Cardiac fibroblast (primary cell): ENCODE measurements around the gene SEMA7A.

Source experiments
- DNase-seq, 2 donors: peaks; one replicate each; pipeline versions ENCODE4 v3.0.0 to v3.0.0-alpha.2; 2010; ENCODE audit warnings: low read depth in 2 of 2
- H3K4me3 ChIP-seq, 2 donors: replicated peaks in 1 of 2; 1 replicate in 1 of 2; 2 replicates in 1 of 2; pipeline ENCODE4 v1.5.1; 2011; ENCODE audit warnings: low read depth in 2 of 2, low read length in 2 of 2, mild to moderate bottlenecking in 2 of 2, moderate library complexity in 1 of 2
- TF ChIP-seq, protein P1 (sequence below): IDR thresholded peaks from one replicate; pipeline ENCODE4 v1.5.1; 2011; ENCODE audit warnings: low read depth, mild to moderate bottlenecking, low read length, inconsistent platforms

The SEMA7A gene

DNA sequence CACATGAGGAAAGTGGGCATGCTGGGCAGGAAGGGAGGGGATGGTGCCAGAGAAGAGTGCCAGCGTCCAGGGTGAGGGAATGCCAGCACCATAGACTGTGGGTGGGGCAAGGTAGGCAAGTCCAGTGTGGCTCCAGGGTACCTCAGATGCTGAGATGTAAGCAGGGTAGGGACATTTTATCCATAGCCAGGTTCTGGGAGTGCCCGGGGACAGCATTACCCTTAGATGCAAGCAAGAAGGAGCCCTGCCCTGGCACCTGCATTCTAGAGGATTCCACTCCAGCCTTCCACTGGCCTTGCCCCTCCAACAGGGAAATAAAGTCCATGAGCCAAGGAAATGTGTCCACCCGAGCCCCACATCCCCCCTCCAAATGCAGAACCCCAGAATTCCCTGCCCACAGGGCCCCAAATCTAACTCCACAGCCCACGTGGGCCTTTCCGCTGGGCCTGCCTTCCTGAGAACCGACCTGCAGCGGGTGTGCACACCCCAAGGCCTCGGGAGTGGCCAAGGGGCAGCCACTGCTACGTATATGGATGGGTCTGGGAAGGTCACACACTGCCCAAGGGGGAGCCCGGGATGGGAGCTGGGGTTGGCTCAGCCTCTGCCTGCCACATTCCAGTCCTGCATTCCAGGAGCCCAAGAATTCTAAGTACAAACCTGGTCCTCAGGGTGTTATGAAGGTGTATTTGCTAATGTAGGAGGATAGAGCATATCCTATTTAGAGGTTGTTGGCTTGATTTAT, 46.0 kb downstream of the SEMA7A start:
- TF ChIP-seq, protein P1, sequence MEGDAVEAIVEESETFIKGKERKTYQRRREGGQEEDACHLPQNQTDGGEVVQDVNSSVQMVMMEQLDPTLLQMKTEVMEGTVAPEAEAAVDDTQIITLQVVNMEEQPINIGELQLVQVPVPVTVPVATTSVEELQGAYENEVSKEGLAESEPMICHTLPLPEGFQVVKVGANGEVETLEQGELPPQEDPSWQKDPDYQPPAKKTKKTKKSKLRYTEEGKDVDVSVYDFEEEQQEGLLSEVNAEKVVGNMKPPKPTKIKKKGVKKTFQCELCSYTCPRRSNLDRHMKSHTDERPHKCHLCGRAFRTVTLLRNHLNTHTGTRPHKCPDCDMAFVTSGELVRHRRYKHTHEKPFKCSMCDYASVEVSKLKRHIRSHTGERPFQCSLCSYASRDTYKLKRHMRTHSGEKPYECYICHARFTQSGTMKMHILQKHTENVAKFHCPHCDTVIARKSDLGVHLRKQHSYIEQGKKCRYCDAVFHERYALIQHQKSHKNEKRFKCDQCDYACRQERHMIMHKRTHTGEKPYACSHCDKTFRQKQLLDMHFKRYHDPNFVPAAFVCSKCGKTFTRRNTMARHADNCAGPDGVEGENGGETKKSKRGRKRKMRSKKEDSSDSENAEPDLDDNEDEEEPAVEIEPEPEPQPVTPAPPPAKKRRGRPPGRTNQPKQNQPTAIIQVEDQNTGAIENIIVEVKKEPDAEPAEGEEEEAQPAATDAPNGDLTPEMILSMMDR = no peak
- no peak for DNase-seq
- no peak overlapping the region for H3K4me3 ChIP-seq

DNA sequence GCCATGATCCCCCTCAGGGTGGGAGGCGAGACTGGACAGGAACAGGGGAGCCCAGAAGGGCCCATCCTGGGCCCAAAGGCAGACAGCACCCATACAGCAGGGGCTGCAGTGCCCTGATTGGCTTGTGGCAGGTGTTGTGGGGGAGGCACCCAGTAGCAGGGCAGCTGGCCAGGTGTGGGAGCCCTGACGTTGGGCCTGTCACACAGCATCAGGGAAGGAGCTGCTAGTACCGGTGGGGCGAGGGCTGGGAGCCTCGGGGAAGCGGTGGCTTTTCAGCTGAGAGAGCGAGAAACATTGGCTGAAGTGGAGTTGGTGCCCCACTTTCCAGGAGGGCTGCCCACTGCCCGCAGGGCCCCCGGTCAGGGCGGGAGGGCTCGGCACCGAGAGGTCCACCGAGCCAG, 46.6 kb downstream of the SEMA7A start:
- no peak for DNase-seq
- no peak overlapping the region for H3K4me3 ChIP-seq
- TF ChIP-seq, protein P1 = no peak

DNA sequence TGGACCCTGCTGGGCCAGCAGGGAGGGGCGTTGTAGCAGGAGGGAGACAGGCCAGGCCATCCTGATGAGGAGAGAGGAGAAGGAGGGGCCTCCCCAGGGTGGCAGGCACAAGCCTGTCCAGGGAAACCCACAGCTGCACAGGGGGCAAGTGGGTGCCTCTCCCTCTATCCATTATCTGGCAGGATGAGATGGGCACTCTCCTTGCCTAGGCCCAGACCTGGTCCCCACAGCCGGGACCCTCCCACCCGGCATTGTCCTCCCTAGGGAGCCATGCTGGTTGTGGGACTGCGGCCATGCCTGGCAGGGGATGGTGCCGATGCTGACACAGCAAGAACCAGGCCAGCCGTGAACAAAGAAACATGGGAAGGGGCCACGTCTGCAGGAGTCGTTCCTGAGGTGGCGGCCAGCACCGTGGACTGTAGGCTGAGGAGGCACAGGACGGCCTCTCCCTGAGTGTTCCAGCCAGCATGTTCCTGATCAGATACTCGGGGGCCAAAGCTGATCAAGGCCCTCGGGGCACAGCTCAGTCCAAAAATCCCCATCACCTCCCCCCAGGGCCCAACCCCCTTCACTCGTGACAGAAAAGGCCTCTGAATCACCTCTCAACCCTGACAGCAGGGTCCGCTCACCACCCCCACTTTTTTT, 47.1 kb downstream of the SEMA7A start:
- TF ChIP-seq, protein P1 = no peak
- no peak for DNase-seq
- no peak overlapping the region for H3K4me3 ChIP-seq

DNA sequence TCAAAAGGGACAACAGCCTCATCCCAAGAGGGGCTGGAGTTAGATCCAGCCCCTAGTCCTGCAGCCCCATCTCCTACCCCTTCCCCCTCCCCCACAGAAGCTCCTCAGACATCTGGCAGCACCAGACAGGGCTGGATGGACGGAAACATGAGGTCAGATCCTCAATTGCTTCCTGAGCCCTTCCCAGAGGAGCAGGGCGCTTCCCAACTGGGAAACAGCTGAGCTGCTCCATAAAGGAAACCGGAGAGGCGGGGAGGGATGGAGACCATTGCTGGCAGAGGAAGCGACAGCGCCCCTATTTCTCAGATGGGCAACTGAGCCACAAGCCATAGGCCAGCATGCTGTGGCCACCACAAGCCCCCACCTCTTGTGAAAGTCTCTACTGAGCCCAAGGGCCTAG, 48.0 kb downstream of the SEMA7A start:
- TF ChIP-seq, protein P1 = no peak

DNA sequence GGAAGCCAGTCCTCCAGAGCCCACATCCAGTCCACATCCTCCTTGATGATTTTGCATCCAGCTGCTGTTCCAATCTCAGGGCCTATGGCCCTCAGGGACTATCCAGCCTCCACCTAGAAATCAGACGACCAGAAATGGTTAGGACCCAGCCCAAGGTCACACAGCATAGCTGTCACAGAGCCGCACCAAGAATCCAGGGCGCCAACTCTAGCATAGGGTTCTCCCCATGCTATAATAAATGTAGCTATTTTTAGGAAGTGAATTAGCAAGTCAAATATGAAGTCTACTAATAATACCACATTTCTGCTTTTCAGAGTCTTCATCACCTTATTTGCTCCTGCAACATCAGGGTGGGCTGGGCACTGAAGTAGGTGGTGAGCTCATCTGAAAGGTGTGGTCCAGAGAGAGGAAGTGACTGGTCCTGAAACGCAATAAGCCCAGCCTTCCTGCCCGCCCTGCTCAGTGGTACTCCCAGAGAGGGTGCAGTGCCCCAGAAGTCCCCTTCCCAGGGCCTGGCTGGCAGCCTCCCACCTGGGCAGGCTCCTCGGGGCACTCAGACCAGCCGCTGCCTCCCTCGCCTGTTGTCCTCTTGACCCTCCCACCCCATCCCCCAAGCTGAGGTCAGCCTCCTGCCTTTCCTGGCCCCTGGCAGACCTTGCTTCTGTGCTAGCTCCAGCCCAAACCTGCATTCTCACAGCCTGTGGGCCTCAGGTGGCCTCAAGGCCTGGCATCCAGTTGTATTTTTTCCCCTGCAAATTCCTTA, 48.7 kb downstream of the SEMA7A start:
- H3K4me3 ChIP-seq = no peak overlapping the region
- peak in 1 of 2 donors; percentile 70 for DNase-seq
- TF ChIP-seq, protein P1 = no peak

More for the DNA sequence above, 48.0 kb downstream of the SEMA7A start:
- no peak for DNase-seq
- no peak overlapping the region for H3K4me3 ChIP-seq

DNA sequence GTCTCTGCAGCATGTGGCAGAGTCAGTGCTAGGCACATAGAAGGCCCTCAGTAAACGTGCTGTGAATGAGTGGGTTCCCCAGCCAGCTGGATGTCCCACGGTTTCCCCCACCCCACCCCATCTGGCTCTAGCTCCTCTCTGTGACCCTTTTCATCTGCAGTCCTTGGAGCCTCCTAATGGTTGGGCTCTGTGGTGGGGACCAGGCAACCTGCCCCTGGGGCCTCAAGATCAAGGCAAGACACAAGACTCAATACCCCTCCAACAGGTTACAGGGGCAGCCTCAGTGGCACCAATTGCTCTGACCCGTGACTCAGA, 49.2 kb downstream of the SEMA7A start:
- no peak for DNase-seq
- H3K4me3 ChIP-seq = no peak overlapping the region
- TF ChIP-seq, protein P1 = no peak
